NCI-H524 treated with DMSO at 0.1 percent for 48 hours (cell line): ENCODE data around the gene DEFB114.
"Not testable (repeated sequence)": the region's sequence is repeated elsewhere in the genome, so short reads cannot be mapped to it uniquely, and the experiment has no call there.

Experiments
- DNase-seq: peaks from one replicate; lab custom pipeline; 2025; lab: John Stamatoyannopoulos, UW

DEFB114 gene, protein sequence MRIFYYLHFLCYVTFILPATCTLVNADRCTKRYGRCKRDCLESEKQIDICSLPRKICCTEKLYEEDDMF

DNA sequence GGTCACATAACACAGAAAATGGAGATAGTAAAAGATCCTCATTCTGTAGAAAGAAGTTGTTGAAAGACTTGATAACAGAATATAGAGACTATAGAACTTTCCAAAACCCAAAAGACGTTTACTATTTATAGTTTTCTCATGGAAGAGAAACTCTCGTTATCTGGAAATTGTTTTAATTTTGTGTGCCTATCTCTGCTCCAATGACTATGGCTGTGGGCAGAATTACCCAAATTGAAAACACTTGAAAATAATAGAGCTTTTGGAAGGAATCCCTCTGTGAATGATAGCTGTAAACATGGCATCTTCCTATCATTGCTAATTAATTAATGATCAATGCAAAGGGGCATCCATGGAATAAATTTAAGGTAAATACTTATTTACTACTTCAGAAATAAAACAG is at the start of gene DEFB114:
DEFB114 (minus strand) TSS at position 101 of the 400 bp plus-strand sequence; CDS start at position 42, 59 bp downstream.
- no peak for DNase-seq

DNA sequence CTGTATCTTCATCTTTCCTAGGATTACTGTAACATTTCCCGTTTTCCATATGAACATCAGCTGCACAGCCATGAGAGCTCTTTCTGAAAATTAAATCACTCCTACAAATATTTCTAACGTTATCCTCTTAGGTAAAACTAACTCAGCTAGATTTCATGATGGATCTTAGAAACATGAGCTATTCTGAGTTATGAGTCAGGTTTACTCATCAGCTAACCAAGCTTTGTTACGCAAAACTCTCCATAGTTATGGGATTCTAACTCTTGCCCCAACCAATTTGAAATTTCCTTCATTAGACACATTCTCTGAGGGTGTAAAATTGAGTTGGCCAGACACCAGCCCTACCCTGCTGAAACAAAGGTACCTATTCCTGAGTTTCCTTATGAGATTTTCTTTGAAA is 43.9 kb upstream of the DEFB114 start:
- no peak for DNase-seq

DNA sequence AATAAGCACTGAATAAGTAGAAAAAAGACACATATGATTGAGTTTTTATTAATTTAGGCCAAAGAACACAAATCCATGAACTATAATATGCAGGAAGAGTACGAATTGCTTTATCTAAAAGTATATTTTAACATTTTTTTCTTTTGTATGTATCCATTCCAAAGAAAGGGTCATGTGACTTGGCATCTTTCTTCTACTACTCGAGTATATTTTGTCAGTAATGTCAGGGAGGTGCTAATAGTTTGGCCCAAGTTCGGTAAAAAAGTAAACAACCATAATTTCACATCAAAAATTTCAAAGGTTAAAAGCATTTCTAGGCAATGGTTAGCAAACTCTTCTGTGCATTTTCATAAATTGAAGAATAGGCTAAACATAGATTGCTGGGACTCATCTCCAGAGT is 39.2 kb upstream of the DEFB114 start:
- no peak for DNase-seq

DNA sequence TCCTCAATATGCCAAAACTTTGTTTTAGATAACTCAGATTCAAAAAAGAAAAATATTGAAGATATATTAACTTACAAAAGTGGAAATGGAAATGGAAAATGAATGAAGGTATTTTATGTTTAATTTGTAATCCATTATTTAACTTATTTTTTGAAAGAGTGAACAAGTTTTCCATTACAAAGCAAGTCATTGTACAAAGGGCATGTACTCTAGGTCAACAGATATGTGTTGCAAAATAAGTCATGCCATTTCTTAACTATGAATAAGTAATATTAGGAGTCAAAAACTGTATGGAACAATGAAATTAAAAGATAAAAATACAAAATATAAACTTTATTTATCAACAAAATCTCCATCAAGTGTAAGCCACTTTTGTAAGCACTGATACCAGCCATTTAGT is 31.3 kb upstream of the DEFB114 start:
- no peak for DNase-seq

DNA sequence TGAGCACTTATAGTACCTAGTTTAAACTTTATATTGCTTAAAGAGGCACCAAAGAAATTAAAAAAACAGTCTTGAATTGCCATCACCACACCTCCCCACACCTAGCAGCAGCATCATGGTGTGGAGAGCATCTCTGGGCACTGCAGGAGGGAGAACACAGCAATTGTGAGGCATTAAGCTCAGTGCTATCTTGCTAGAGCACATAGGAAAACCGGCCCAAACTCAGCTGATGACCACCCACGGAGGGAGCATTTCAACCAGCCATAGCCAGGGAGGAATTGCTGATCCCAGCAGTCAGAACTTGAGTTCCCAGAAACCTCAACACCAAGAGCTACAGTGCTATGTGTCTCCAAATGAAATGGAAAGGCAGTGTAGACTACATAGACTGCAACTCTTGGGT is 24.9 kb upstream of the DEFB114 start:
- no peak for DNase-seq

DNA sequence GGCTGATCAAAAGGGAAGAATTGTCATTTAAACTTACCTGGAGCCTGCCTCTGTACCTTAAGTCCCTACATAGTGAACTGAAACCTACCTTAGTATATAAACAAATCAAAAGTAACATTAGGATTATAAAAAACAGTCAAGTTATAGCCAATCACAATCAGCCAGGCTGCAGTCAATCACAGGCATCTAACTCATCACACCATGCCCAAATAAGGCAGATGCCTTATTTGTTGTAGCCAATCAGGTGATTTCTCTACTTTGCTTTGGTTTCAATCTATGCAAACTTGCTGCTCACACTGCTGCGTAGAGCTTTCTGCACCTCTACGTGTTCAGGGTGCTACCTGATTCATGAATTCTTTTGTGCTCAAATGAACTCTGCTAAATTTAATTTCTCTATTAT is 23.8 kb upstream of the DEFB114 start:
- no peak for DNase-seq

DNA sequence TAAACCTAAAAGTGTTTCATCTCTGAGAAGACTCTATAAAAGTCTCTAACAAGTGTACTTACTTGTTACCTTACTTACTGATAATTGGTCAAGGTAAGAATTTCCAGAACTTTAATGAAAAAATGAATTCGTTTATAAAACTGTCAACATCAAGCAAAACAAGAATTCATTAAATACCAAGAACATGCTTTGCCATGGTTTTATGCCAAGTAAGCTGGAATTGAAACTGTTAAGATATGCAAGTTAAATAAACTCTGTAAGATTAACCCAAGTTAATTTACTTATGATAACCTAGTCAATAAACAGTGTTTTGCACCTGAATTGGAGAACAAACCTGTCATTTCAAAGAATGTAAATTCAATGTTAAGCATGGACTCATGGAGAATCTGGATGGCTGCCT is 22.6 kb upstream of the DEFB114 start:
- no peak for DNase-seq

DNA sequence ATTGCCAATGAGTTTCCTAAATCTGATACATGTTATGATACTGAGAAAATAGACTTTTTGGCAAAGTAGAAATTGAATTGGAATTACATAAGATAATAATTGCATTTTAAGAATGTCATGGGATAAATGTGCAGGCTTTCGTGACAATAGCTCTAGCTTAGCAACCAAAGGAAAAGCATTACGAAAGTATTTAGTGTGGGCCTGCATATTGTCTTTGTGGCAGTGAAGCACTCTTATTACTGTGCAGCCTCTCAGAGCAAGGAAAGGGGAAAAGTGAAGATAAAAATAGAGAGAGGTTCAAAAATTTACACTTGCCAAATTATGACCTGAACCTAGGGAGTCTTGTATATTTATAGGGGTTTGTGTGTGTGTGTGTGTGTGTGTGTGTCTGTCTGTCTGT is 18.1 kb upstream of the DEFB114 start:
- no peak for DNase-seq

DNA sequence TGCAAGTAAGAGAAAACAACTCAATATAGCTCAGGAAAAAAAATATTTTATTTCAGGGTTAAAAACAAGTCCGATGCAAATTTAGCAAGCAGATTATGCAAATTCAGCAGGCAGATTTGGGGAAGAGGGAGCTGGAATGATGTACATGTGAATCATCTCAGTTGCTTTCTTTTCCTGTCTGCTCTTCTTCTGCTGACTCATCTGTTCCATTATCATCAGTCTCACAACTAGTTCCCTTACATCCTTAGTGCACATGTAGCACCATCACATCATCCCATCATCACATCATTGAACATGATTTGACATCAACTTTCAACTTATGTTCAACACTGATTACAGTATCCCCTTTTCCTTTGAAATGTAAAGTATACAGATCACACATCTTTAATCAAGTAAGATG is 16.9 kb upstream of the DEFB114 start:
- no peak for DNase-seq

DNA sequence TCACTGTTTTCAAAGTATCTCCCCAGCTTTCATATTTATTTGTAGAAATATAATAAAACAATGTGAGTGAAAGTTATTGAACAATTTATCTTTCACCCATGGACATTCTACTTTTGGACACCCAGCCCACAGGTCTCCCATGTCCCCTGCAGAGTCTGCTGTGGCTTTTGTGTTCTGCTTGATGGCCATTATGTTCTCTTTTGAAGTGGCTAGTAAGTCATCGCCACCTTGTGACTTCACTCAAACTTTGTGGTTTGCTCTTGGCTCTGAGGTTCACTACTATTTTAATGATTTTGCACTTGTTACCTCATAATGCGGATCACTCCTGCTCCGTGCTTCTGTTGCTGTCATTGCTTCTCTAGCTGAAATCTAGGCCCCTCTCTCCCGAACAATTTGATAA is 15.6 kb upstream of the DEFB114 start:
- no peak for DNase-seq

DNA sequence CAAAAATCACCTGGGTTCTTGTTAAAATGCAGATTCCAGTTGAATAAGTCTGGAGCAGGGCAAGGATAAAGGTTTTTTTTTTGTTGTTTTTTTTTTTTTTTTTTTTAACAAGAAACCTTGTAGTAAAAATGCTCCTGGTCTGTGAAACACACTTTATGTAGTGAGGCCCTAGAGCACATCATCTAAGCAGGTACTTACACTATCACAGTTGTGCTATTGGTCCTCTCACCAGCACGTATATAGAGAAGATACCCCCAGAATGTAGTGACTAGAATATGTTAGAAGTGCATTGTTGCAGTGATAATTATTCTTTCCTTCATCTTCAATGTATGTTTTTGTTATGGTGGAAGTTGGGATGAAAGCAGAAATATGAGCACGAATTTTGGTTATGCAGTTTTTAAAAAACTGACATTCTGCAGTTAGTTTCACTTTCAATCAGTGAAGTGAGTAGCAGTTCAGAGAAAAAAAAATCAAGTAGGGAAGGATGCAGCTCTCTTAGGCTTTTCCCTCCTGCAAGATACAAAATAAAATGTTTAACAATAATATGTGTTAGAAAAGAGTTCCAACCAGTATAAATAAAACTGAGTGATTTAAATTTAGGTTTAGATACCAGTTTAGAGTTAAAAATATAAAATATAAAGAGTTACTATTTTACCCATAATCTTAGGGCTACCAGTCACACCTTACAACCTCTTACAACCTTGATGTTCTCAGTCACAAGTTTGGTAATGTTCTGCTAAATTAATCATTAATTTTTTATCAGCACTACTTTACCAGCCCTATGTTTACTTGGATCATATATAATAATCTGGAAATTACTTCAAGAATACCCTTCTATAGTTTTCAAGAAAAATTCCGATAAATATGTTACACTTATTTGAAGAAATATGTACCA is 14.6 kb upstream of the DEFB114 start:
- no peak for DNase-seq

DNA sequence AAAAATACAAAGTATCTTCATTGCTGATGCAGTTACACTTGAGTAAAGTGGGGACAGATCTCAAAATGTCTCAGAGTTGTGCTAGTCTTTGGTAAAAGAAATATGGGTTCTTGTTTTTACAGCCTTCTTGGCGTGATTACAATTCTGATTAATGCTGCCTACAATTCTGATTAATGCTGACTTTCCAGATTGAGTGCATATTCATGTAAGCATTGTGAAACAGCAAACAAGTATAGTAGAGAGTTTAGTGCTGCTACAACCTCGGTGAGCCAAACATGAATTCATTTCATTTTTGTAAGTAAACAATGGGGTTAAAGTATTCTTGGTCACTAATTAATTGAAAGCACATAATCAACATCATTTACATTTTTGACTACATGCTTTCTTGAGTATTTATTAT is 5.6 kb upstream of the DEFB114 start, which contains the start of gene DEFB113:
DEFB113 (minus strand) TSS at position 21 of the 400 bp plus-strand sequence; CDS start at position 21, 0 bp downstream.
- DNase-seq: no peak

DNA sequence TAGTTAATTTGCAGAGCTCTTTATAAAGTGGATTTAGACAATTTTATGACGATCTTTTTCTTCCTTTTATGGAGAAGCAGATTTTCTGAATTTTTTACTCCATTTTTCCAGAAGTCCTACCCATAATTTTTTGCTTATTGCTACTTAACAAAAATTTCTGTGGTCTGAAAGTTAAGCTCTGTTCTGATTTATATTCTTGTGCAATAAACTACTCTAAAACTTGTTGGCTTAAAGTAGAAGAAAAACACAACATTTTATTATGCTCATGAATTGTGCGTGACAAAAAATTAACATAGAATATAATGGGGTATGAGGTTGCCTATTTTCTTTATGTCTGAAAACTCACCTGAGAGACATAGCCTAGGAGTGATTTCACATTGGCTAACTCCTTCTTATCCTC is 2.9 kb upstream of the DEFB114 start:
- no peak for DNase-seq

DNA sequence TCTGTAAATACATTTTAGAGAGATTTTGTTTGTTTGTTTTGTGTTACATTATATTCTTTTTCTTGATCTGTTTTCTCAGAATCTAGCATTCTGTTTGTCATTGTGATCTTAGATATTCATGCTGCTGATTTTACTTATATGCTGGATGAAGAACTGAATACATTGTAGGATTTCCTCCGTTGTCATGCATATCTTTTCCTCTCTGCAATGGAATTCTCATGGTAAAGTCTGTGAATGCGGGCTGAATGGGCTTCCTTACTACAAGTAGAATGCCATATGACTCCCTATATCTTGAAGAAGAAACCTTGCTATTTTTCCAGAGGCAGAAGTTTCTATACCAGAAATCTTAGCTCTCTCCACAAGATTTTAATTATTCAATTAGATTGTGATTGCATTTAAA is 2.4 kb upstream of the DEFB114 start:
- no peak for DNase-seq

DNA sequence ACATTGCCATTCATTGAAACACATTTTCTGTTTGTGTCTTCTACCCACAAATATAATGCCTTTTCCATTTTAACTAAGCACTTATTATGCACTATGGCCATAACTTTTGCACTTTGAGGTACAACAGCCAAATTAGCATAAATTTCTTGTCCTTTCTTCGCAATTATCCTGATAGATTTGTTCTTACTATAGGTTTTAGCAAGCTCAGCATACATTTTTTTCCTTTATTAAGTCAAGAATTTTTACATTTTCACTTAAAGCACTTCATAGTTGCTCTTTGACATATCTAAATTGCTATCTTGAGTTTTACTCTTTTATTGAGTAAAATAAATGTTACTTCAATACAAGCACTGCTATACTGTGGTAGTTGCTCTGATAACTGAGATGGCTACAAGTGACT is 5.8 kb downstream of the DEFB114 start:
- no peak for DNase-seq

DNA sequence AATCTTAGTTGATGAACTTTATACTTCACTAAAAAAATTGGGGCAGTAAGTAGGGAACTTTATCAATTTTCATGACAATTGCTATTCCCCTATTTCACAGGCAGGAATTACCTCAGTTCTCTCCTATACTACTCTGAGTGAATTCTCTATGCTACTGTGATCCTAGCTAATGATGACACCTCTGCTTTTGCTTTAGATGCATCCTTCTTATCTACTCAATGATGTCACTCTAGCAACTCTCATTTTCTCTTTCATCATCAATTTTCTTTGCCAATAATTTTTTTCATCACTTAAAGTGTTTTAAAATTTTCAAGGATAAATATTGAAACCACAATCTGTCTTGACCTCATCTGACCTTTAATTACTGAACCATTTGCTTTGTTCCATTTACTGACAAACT is 8.1 kb downstream of the DEFB114 start:
- DNase-seq: no peak

DNA sequence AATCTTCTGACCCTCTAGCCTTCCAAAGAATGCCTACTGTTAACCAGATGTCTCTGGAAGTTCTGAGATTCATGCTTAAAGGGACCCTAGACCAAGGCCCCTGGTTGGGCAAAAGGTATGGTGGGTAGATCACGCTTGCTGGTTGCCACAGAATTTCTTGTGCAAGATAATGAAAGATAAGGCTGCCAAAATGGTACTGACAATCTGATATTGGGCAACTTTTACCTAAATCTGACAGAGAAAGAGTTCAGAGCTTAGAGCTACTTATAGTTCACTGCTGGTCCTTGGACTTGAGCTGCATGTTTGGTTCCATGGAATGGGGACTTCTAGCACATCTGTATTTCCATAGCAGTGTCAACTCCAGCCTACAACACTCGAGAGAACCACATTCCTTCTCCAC is 12.0 kb downstream of the DEFB114 start:
- no peak for DNase-seq

DNA sequence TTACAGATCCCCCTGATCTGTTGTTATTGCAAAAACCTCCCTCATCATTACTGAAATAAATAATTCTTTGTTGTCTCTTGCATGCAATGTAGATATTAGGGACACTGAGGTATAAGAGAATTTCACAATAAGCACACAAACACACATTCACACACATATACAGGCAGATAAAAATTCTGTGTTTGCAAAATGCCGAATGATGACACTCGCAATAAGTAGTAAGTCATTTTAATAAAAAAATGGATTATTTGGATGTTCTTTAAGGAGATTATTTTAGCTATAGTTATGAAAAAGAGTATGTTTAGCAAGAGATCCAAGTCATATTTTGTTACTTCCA is 13.6 kb downstream of the DEFB114 start:
- no peak for DNase-seq

DNA sequence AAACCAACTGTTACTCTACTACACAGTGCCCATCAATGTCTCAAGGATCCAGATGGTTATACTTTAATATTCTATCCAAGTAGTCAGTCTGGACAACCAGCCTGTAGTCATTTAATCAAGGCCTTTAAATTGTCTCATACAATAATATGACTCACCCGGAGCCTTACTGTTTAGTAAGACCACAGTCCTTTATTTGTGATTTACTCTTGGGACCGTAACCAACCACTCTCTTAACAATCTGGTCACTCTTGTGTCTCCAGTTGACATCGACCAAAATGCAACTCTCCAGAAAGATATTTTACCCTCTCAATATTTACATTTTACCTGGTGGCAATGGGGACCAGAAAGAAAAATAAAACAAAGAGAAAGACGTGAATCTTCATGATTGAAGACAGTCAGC is 14.9 kb downstream of the DEFB114 start:
- DNase-seq: no peak

DNA sequence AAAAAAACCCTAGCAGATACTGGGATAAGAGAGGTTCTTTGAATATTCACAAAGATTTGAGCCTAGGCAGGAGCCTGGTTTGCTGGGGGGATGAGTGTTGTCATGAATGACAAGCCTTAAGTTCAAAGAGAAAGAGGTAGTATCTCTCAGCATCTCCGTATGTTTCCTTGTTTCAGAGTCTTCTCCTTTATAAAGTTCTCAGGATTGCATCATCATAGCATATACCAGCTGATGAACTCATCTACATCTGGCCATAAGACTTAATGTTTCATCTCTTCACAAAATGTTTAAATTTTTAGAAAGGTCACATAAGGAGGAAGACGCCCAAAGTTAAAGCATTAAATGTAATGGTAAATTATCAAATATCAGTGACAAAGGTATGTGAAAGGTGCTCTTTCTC is 17.1 kb downstream of the DEFB114 start:
- no peak for DNase-seq

DNA sequence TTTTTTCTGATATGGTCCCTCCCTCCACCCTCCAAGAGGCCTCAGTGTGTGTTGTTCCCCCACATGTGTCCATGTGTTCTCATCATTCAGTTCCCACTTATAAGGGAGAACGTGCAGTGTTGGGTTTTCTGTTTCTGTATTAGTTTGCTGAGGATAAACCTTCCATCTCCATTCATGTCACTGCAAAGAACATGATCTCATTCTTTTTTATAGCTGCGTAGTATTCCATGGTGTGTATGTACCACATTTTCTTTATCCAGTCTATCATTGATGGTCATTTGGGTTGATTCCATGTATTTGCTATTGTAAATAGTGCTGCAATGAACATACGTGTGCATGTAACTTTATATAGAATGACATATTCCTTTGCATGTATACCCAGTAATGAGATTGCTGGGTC is 19.9 kb downstream of the DEFB114 start:
- DNase-seq: not testable (repeated sequence)

DNA sequence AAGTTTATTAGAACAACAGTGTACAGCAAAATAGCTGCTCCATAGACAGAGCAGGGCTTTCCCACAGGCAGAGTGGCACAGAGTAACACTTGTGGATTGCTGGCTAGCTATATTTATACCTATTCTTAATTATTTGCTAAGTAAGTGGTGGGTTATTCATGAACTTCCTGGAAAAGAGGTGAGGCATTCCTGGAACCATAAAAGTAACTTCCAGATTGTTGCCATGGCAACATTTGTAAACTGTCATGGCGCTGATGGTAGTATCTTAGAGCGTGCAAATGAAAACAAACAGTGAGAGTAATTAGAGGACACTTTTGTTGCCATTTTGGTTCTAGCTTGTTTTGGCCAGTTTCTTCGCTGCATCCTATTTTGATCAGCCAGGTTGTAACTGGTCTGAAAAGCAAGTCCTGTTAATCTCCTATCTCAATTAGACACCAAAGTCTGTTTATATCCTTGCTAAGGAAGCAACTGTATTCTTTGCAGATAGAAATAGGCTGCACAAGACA is 23.9 kb downstream of the DEFB114 start:
- DNase-seq: no peak

DNA sequence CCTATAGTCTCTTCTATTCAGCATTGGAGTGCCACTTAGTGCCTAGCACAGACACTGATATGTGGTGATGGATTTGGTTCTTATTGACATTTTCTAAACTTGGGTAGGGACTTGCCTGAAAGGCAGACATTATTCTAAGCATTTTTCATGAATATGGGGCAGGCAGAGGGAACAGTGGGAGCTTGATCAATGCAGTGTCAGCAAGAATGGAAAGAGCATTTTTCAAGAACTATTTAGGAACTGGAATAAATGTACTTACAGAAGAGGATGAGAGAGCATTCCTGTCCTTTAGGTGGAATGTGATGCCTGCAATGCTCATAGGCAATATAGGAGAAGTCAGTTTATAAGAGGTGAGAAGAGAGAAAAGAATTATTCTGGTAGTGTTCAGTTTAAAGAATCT is 26.2 kb downstream of the DEFB114 start:
- no peak for DNase-seq

DNA sequence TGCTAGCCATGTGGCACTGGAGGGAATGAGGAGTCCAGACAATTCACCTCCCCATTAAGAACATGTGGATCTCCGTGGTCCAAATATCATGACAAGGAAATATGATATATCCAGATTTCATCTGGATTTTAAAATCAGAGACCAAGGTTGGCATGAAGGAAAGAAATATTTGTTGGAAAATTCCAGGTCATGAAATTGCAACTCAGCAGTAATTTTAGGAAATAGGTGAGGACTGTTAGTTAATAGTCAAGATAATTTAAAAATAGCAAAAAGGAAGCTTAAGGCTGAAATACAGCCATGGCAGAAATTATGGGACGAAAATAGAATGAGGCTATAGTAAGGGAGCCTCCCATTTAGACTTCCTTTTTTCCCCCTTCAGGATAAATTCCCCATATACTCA is 26.9 kb downstream of the DEFB114 start:
- DNase-seq: no peak
